Limb (tissue), 2 donors: ENCODE data around the gene FNBP1.

Experiments
- DNase-seq, 2 donors: peaks; one replicate each; pipeline ENCODE4 v3.0.0-alpha.2; 2016; ENCODE audit errors: extremely low spot score in 2 of 2

The FNBP1 gene

GRCh38 chr9:130042885-130043653 lies at the start of gene FNBP1:
TSS of gene FNBP1 (minus strand) at chr9:130043189. CDS start at chr9:130042975, 214 bp downstream.
- peak; percentile 82 to 94 for DNase-seq

GRCh38 chr9:130090915-130091314 lies 47.9 kb upstream of the FNBP1 start:
- no peak for DNase-seq

- DNase-seq = no peak
These were observed 46.2 kb upstream of the FNBP1 start for GRCh38 chr9:130089141-130089540.

- no peak for DNase-seq
These were observed 45.1 kb upstream of the FNBP1 start for GRCh38 chr9:130088051-130088450.

- no peak for DNase-seq
These were observed 41.3 kb upstream of the FNBP1 start for GRCh38 chr9:130084337-130084736.

GRCh38 chr9:130078547-130078946 lies 35.6 kb upstream of the FNBP1 start:
- DNase-seq = no peak

DNA sequence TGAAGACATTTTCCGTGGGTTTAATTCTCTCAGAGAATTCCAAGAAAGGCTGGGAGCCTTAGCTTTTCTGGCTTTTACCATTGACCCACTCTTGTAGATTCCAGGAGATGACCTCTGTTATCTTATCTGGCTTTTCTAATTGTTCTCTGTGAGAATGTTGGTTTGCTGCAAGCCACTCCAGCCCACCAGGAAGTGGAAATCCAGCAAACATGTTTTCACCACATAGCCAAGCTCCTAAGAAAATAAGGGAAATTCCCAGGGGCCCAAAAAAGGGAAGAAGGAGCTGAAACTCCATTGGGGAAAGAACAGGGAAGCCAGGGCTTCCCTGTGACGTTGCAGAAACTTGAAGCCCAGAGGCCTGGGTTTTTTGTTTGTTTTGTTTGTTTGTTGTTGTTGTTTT lies 30.4 kb upstream of the FNBP1 start:
- no peak for DNase-seq

GRCh38 chr9:130072515-130073235 lies 29.7 kb upstream of the FNBP1 start:
- DNase-seq = no peak

GRCh38 chr9:130069048-130069447 lies 26.1 kb upstream of the FNBP1 start:
- no peak for DNase-seq

DNA sequence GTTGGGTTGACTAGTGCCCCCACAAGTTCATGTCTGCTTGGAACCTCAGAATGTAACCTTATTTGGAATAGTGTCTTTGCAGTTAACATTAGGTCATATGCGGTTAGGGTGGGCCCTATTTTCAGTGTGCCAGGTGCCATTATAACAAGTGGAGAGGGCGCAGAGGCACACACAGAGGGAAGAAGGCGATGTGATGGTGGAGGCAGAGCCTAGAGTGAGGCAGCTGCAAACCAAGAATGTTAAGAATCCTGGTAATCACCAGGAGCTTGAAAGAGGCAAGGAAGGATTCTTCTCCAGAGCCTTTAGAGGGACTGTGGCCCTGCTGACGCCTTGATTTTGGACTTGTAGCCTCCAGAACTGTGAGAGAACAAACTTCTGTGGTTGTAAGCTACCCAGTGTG lies 21.6 kb upstream of the FNBP1 start:
- no peak for DNase-seq

DNA sequence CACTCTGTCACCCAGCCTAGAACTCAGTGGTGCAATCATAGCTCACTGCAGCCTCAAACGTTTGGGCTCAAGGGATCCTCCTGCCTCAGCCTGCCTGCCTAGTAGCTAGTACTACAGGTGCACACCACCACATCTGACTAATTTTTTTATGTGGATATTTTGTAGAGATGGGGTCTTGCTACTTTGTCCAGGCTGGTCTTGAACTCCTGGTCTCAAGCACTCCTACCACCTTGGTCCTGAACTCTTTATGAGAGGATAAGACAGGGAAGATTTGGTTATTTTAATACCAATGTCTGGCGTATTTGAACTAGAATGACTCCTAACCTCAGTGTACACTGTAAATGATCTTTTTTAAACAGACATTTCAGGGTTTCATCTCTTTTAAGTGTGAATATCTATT lies 19.8 kb upstream of the FNBP1 start:
- no peak for DNase-seq

GRCh38 chr9:130060296-130060695 lies 17.3 kb upstream of the FNBP1 start:
- no peak for DNase-seq

DNA sequence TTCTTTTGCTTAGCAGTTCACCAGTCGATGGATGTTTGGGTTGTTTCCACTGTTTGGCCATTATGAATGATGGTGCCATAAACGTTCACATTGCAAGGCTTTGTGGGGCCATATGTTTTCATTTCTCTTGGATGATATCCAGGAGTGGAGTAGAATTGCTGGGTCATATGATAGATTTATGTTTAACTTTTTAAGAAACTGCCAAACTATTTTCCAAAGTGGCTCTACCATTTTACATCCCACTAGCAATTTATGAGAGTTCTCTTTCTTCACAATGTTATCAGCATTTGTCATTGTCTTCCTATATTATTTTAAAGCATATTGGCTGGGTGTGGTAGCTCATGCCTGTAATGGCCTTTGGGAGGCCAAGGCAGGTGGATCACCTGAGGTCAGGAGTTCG lies 15.9 kb upstream of the FNBP1 start:
- no peak for DNase-seq

DNA sequence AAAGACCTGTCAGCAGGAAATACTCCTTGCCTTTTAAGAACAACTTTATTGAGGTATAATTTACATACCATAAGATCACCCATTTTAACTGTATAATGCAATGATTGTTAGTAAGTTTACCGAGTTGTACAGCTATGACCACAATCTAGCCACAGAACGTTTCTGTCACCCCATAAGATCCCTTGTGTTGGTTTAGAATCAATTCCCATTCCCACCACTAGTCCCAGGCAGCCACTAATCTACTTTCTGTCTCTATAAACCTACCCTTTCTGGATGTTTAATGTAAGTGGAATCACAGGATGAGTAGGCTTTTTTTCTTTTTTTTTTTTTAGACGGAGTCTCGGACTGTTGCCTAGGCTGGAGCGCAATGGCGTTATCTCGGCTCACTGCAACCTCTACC lies 15.2 kb upstream of the FNBP1 start:
- DNase-seq = no peak

GRCh38 chr9:130054820-130055219 lies 11.8 kb upstream of the FNBP1 start:
- no peak for DNase-seq

DNA sequence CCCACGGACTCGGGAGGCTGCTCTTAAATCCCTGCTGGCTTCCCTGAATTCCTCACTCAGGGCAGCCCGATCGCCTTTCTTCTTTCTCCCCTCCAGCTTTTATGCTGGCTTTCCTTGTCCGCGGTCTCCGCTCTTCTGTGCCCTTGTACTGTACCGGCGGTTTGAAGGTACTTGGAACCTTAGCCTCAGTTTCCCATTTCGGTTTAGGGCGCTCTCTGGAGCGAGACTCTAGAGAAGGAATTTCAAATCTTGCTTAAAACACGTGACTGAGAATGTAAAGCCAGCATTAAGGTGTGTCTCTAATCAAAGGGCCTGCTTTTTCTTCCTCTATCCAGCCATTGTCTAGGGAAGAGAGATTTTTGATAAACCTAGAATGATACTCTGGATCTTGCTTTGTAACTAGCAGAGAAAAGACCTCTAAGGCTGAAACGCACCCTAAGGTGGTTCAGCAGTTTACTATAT lies 11.4 kb upstream of the FNBP1 start:
- no peak for DNase-seq

GRCh38 chr9:130053504-130054324 lies 10.7 kb upstream of the FNBP1 start, which contains the start of gene GPR107:
TSS of gene GPR107 (plus strand) at chr9:130053906. CDS start at chr9:130053933, 27 bp downstream.
- DNase-seq = peak; percentile 83 to 91

GRCh38 chr9:130053109-130053503 lies 10.1 kb upstream of the FNBP1 start:
- DNase-seq = no peak

GRCh38 chr9:130051855-130052254 lies 8.9 kb upstream of the FNBP1 start:
- DNase-seq = no peak

GRCh38 chr9:130050462-130050861 lies 7.5 kb upstream of the FNBP1 start:
- DNase-seq = no peak

- DNase-seq = no peak
These were observed 6.6 kb upstream of the FNBP1 start for GRCh38 chr9:130049431-130050210.
